ENCODE results near the gene PPP2R3A.

DNA sequence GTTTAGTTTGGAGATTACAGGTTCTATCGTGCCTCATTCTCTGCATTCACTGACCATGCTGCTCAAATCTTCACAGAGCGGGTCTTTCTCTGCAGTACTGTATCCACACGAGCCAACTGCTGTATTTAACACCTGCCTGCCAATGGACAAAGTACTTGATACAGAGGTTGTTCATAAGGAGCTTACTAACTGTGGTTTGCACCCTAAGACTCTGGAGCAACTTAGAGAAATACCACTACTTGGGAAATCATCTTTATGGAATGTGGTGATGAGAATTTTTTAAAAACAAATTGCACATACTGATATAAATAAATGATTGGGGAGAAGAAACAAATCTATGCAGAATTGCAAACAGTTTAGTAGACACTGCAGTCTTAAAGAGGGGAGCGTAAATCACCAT, 90.0 kb downstream of the PPP2R3A start:
- TF ChIP-seq, protein P1, sequence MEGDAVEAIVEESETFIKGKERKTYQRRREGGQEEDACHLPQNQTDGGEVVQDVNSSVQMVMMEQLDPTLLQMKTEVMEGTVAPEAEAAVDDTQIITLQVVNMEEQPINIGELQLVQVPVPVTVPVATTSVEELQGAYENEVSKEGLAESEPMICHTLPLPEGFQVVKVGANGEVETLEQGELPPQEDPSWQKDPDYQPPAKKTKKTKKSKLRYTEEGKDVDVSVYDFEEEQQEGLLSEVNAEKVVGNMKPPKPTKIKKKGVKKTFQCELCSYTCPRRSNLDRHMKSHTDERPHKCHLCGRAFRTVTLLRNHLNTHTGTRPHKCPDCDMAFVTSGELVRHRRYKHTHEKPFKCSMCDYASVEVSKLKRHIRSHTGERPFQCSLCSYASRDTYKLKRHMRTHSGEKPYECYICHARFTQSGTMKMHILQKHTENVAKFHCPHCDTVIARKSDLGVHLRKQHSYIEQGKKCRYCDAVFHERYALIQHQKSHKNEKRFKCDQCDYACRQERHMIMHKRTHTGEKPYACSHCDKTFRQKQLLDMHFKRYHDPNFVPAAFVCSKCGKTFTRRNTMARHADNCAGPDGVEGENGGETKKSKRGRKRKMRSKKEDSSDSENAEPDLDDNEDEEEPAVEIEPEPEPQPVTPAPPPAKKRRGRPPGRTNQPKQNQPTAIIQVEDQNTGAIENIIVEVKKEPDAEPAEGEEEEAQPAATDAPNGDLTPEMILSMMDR (IDR thresholded peaks at IDR 0.05) = no peak
- TF ChIP-seq POLR2A (IDR thresholded peaks at IDR 0.05) = no peak

Data from right lobe of liver (tissue), 4 donors.